ENCODE results near the gene RNF144B. TPM values are rescaled to one million over a fixed set of nuclear protein-coding genes. Genes with fewer than 3 reads are reported as not detected.

RNF144B gene
- total and polyA plus RNA-seq, 2 of the 13 experiments (the other 11 are each of a cell fraction or from before 2014, with no cell fraction given), result 1.8 to 4.3 TPM

DNA sequence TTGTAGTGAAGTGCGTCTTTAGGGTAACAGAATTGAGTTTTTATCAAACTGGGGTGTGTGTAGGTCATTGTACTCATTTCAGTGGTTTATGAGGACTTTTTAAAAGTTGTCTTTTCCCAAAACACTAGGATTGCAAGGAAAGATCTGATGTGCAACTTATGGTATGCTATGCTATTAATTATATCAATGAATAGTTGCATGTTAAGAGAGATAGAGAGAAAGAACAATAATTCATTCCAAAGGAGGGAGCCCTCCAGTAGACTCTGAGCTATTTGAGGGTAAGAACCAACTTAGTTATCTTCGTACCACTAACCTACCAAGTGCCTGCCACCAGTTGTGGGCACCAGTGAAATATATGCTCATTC, 117.1 kb downstream of the RNF144B start:
- Histone ChIP-seq H3K9ac (ENCODE audit: insufficient read depth, low read depth, low read length) (no peak overlapping the region), H3K79me2 (ENCODE audit: insufficient read depth, low read length) (no peaks in the 10 kb centered on the region), H4K20me1 (ENCODE audit: insufficient read depth, low read length) (no peaks in the 10 kb centered on the region), H3K27ac (ENCODE audit: extremely low read length, insufficient read depth, low read length) (no peak overlapping the region), H3K27me3 (ENCODE audit: control insufficient read depth in 1 of 2, insufficient read depth in 2 of 2, low read length in 2 of 2) (peaks cover 0 to 5% of the 10 kb centered on the region in 2 experiments; a peak in 1 of 5 replicates), H3K36me3 (replicated peaks in 1 of 2; ENCODE audit: control insufficient read depth in 1 of 2, insufficient read depth in 2 of 2, low read length in 2 of 2) (no peaks in the 10 kb centered on the region), H2AFZ (ENCODE audit: low read length) (no peak overlapping the region), H3K4me2 (ENCODE audit: low read depth, low read length) (peak overlapping the region; percentile 86; the same call in 1 of the 2 replicates), H3K4me1 (ENCODE audit: insufficient read depth, low read length) (peaks cover 15% of the 10 kb centered on the region), H3K9me3 (ENCODE audit: low read length) (no peaks in the 10 kb centered on the region), H3K4me3 (replicated peaks in 1 of 3; ENCODE audit: insufficient read depth in 1 of 3, low read depth in 2 of 3, low read length in 3 of 3) (peak overlapping the region in 2 of 3 experiments; percentile 61 to 63; a peak in 2 of 6 replicates)
- CTCF ChIA-PET (ENCODE audit: low intra/inter-chr PET ratio, low total read pairs), result interaction anchor here (0.6 to 5.0 kb wide), 4 partner anchors 32 to 1348 kb away, joined by 3 to 140 read pairs (median 4); no protein-coding TSS in a partner anchor
- in situ Hi-C loops (cut with HindIII; ENCODE audit: extremely low pct_ligation_motif_present, low pct_unique_long_range_greater_than_20kb), result loop anchor here (5.0 kb wide), 1 partner anchor 177 kb away; no protein-coding TSS in a partner anchor
- POLR2A ChIA-PET, result no interaction called here
- DNase-seq (ENCODE audit: low spot score) (no peak), ATAC-seq (no peak), FAIRE-seq (no peak)
- intact Hi-C loops (cut with micrococcal nuclease; ENCODE audit: unreplicated experiment), result loop anchor here (1.0 to 10.0 kb wide), 3 partner anchors 180 to 1349 kb away; partner anchors contain the start of gene DEK
- no TSS peak for BruUV-seq (replicated peaks)
- whole genome bisulfite sequencing (ENCODE audit: low lambda C conversion rate), result 2% methylated on average over 2 of the region's 2 CpGs
- no peak for TF ChIP-seq SMAD9 (CRISPR knock-in tag; IDR thresholded peaks at IDR 0.05)
- no peak for TF ChIP-seq ELF3 (CRISPR knock-in tag; IDR thresholded peaks at IDR 0.05)
- 0 out of 2 replicates have a peak, but pooled peaks have one; percentile 6 for TF ChIP-seq RARA (CRISPR knock-in tag; IDR thresholded peaks at IDR 0.05)
- TF ChIP-seq, protein P1, sequence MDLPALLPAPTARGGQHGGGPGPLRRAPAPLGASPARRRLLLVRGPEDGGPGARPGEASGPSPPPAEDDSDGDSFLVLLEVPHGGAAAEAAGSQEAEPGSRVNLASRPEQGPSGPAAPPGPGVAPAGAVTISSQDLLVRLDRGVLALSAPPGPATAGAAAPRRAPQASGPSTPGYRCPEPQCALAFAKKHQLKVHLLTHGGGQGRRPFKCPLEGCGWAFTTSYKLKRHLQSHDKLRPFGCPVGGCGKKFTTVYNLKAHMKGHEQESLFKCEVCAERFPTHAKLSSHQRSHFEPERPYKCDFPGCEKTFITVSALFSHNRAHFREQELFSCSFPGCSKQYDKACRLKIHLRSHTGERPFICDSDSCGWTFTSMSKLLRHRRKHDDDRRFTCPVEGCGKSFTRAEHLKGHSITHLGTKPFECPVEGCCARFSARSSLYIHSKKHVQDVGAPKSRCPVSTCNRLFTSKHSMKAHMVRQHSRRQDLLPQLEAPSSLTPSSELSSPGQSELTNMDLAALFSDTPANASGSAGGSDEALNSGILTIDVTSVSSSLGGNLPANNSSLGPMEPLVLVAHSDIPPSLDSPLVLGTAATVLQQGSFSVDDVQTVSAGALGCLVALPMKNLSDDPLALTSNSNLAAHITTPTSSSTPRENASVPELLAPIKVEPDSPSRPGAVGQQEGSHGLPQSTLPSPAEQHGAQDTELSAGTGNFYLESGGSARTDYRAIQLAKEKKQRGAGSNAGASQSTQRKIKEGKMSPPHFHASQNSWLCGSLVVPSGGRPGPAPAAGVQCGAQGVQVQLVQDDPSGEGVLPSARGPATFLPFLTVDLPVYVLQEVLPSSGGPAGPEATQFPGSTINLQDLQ (CRISPR knock-in tag; IDR thresholded peaks at IDR 0.05), result no peak
- peak; percentile 4; the same call in 1 of the 2 replicates for TF ChIP-seq JUN (CRISPR knock-in tag; IDR thresholded peaks at IDR 0.05)
- TF ChIP-seq, protein P2, sequence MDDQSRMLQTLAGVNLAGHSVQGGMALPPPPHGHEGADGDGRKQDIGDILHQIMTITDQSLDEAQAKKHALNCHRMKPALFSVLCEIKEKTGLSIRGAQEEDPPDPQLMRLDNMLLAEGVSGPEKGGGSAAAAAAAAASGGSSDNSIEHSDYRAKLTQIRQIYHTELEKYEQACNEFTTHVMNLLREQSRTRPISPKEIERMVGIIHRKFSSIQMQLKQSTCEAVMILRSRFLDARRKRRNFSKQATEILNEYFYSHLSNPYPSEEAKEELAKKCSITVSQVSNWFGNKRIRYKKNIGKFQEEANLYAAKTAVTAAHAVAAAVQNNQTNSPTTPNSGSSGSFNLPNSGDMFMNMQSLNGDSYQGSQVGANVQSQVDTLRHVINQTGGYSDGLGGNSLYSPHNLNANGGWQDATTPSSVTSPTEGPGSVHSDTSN (CRISPR knock-in tag; IDR thresholded peaks at IDR 0.05; ENCODE audit: borderline replicate concordance), result 0 out of 2 replicates have a peak, but pooled peaks have one; percentile 9
